Lung (tissue), 12 donors: ENCODE measurements around the gene TFRC. TPM values are rescaled to one million over a fixed set of nuclear protein-coding genes. Genes with fewer than 3 reads are reported as not detected.
"Not testable (repeated sequence)": the region's sequence is repeated elsewhere in the genome, so short reads cannot be mapped to it uniquely, and the experiment has no call there.

Experiments used
- ATAC-seq: fragments of 200-7000 bp; cut with Tn5 transposase; one replicate; pipeline ENCODE4 v1.9.1; 2020; ENCODE audit warnings: moderate number of reproducible peaks; ENCODE audit not compliant: insufficient read depth, low FRiP score
- DNase-seq, 3 donors: peaks; one replicate each; pipeline ENCODE4 v3.0.0-alpha.2; 2013 to 2017
- H3K27ac ChIP-seq, 2 donors: one replicate each; pipeline ENCODE4 v1.5.1; 2013; ENCODE audit warnings: mild to moderate bottlenecking in 2 of 2, moderate library complexity in 2 of 2, control low read depth in 1 of 2, inconsistent platforms in 1 of 2, low read depth in 1 of 2, low read length in 1 of 2
- H3K27me3 ChIP-seq, 3 donors: one replicate each; pipeline ENCODE4 v1.5.1; 2013; ENCODE audit warnings: low read length in 2 of 3; ENCODE audit not compliant: control insufficient read depth in 3 of 3, insufficient read depth in 3 of 3
- H3K36me3 ChIP-seq, 4 donors: one replicate each; pipeline ENCODE4 v1.5.1; 2013; ENCODE audit warnings: low read length in 4 of 4, mild to moderate bottlenecking in 1 of 4, moderate library complexity in 1 of 4; ENCODE audit not compliant: control insufficient read depth in 4 of 4, insufficient read depth in 4 of 4
- H3K4me1 ChIP-seq, 5 donors: one replicate each; pipeline ENCODE4 v1.5.1; 2013; ENCODE audit warnings: low read length in 5 of 5, mild to moderate bottlenecking in 2 of 5, moderate library complexity in 1 of 5; ENCODE audit not compliant: control insufficient read depth in 5 of 5, insufficient read depth in 5 of 5
- H3K4me3 ChIP-seq: one replicate; pipeline ENCODE4 v1.5.1; 2013; ENCODE audit warnings: mild to moderate bottlenecking, control low read depth, moderate library complexity
- H3K9ac ChIP-seq, 2 donors: one replicate each; pipeline ENCODE4 v1.5.1; 2013; ENCODE audit warnings: low read length in 2 of 2, control low read depth in 1 of 2; ENCODE audit not compliant: insufficient read depth in 1 of 2
- H3K9me3 ChIP-seq, 4 donors: one replicate each; pipeline ENCODE4 v1.5.1; 2013; ENCODE audit warnings: low read length in 3 of 4, mild to moderate bottlenecking in 1 of 4, moderate library complexity in 1 of 4; ENCODE audit not compliant: control insufficient read depth in 4 of 4, insufficient read depth in 3 of 4
- CTCF ChIP-seq: IDR thresholded peaks from 2 replicates; pipeline ENCODE4 v1.5.1; 2012; ENCODE audit warnings: mild to moderate bottlenecking; ENCODE audit errors: control extremely low read depth, extremely low read depth
- WGBS, 2 donors: extraction: QIAGEN DNeasy Blood & Tissue Kit; methylation state at CpG; one replicate each; pipeline ENCODE4 v1.1.7; 2013; 5-methylcytosine and 5-hydroxymethylcytosine counted together
- polyA plus RNA-seq, 2 donors: library from polyadenylated mRNA; stranded (reverse); fragments of 200-250 nt; gene quantifications; one replicate each; pipeline ENCODE4 v1.2.1, GENCODE V29; 2013
- total RNA-seq, 2 donors: library from RNA; depleted of rRNA in 1 of 2; stranded (reverse); fragments of >200 nt in 1 of 2; gene quantifications; one replicate each; pipeline ENCODE4 v1.2.1, GENCODE V29; 2014 to 2021
- donor health status: control.
- donor health status: control.
- donor health status: Bipolar disorder and iron deficiency.
- donor health status: healthy.
- donor health status: DM: yes; HTN: yes; CAD: no.

The TFRC gene
- total and polyA plus RNA-seq, 4 donors, result 28.1 to 259 (median 112) TPM

DNA sequence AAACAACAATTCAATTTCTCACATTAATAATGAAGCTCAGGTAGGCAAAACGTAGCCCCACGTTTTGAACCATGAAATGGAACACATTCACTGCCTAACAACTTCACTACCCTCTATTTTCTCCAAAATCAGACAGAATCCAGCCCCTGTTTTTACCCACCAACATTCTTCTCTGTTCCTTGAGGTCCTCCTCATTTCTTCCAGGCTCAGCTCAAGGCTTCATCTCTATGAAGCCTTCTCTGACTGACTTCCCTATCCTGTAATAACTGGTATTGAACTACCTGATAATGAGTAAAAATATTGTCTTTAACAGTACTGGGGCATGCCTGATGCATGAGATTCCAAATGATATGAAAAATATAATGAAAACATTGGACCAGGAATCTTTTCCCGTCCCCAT lies 2.2 kb downstream of the TFRC start:
- no peak for ATAC-seq
- Histone ChIP-seq H3K27me3 (no peaks in the 10 kb centered on the region), H3K36me3 (peaks cover 0 to 7% (median 2%) of the 10 kb centered on the region in 4 donors), H3K27ac (no peak overlapping the region), H3K4me3 (no peak overlapping the region), H3K4me1 (peaks cover 0 to 16% (median 0%) of the 10 kb centered on the region in 5 donors), H3K9me3 (no peaks in the 10 kb centered on the region), H3K9ac (no peak overlapping the region)
- TF ChIP-seq CTCF, result no peak
- WGBS, 2 donors, result 64 to 76% methylated on average over 3 of the region's 3 CpGs
- DNase-seq, result no peak

GRCh38 chr3:196075013-196075412 lies 6.9 kb downstream of the TFRC start:
- H3K9me3 ChIP-seq, result no peaks in the 10 kb centered on the region
- H3K9ac ChIP-seq, result no peak overlapping the region
- no peak for DNase-seq
- H3K4me3 ChIP-seq, result no peak overlapping the region
- ATAC-seq, result no peak
- H3K27me3 ChIP-seq, result no peaks in the 10 kb centered on the region
- no peak overlapping the region for H3K27ac ChIP-seq
- H3K4me1 ChIP-seq, result peaks cover 0 to 9% (median 0%) of the 10 kb centered on the region in 5 donors
- no peak for TF ChIP-seq CTCF
- WGBS, 2 donors, result 93 to 94% methylated on average over 6 of the region's 6 CpGs
- peaks cover 10 to 32% (median 19%) of the 10 kb centered on the region in 4 donors for H3K36me3 ChIP-seq

- Histone ChIP-seq H3K27me3 (no peaks in the 10 kb centered on the region), H3K9me3 (no peaks in the 10 kb centered on the region), H3K4me1 (no peaks in the 10 kb centered on the region), H3K4me3 (no peak overlapping the region), H3K9ac (no peak overlapping the region), H3K27ac (no peak overlapping the region), H3K36me3 (peaks cover 11 to 40% (median 22%) of the 10 kb centered on the region in 4 donors)
- TF ChIP-seq CTCF, result peak; percentile 66
- DNase-seq (peak; percentile 70 to 81 (median 80)), ATAC-seq (peak; percentile 90)
- 29 to 36% methylated on average over 6 of the region's 6 CpGs for WGBS, 2 donors
Observed at GRCh38 chr3:196073255-196073753, 8.6 kb downstream of the TFRC start.

GRCh38 chr3:196072313-196072712 lies 9.6 kb downstream of the TFRC start:
- DNase-seq (no peak), ATAC-seq (no peak)
- no peak for TF ChIP-seq CTCF
- Histone ChIP-seq H3K36me3 (peaks cover 13 to 49% (median 29%) of the 10 kb centered on the region in 4 donors), H3K4me3 (no peak overlapping the region), H3K27me3 (no peaks in the 10 kb centered on the region), H3K9ac (no peak overlapping the region), H3K4me1 (no peaks in the 10 kb centered on the region), H3K9me3 (no peaks in the 10 kb centered on the region), H3K27ac (no peak overlapping the region)
- WGBS, 2 donors, result 89 to 95% methylated on average over 1 of the region's 1 CpG

DNA sequence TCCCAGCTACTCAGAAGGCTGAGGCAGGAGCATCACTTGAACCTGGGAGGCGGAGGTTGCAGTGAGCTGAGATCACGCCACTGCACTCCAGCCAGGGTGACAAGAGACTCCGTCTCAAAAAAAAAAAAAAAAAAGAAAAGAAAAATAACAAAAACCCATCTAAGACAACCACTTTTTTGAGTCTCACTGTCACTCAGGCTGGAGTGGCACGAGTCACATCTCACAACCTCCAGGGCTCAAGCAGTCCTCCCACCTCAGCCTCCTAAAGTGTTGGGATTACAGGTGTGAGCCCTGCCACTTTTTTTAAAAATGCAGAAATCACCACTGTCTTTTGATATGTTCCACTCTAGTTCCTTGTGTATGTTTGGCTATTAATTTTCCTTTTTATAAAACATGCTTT lies 13.1 kb downstream of the TFRC start:
- H3K4me3 ChIP-seq, H3K27ac ChIP-seq, DNase-seq, H3K27me3 ChIP-seq, ATAC-seq, H3K4me1 ChIP-seq, H3K9me3 ChIP-seq, H3K9ac ChIP-seq: not testable (repeated sequence)
- H3K36me3 ChIP-seq, result peaks cover 12 to 72% (median 37%) of the 10 kb centered on the region in 4 donors
- WGBS, 2 donors, result 97 to 98% methylated on average over 4 of the region's 4 CpGs
